HG03432 (cell line): ENCODE data around the gene ZMIZ1.

Experiments used
- ATAC-seq: cut with Tn5 transposase; IDR thresholded peaks from one replicate; pipeline ENCODE4 v1.9.1; 2021; ENCODE audit warnings: mild to moderate bottlenecking, moderate library complexity; ENCODE audit not compliant: unreplicated experiment

Gene ZMIZ1

GRCh38 chr10:79096514-79096913 lies 27.7 kb downstream of the ZMIZ1 start:
- ATAC-seq = no peak

- no peak for ATAC-seq
Observed at GRCh38 chr10:79097021-79097872, 28.5 kb downstream of the ZMIZ1 start.

GRCh38 chr10:79098061-79098460 lies 29.3 kb downstream of the ZMIZ1 start:
- no peak for ATAC-seq

- peak; percentile 77 for ATAC-seq
Observed at GRCh38 chr10:79098596-79099015, 29.8 kb downstream of the ZMIZ1 start.

GRCh38 chr10:79099898-79100448 lies 31.2 kb downstream of the ZMIZ1 start:
- ATAC-seq = no peak

- no peak for ATAC-seq
Observed at GRCh38 chr10:79100771-79101170, 32.0 kb downstream of the ZMIZ1 start.

- no peak for ATAC-seq
Observed at GRCh38 chr10:79101560-79102497, 33.1 kb downstream of the ZMIZ1 start.

- no peak for ATAC-seq
Observed at GRCh38 chr10:79102498-79102874, 33.7 kb downstream of the ZMIZ1 start.

GRCh38 chr10:79103129-79103528 lies 34.4 kb downstream of the ZMIZ1 start:
- no peak for ATAC-seq

GRCh38 chr10:79103585-79103984 lies 34.8 kb downstream of the ZMIZ1 start:
- no peak for ATAC-seq

GRCh38 chr10:79105150-79105739 lies 36.5 kb downstream of the ZMIZ1 start:
- ATAC-seq = no peak

GRCh38 chr10:79105818-79106217 lies 37.1 kb downstream of the ZMIZ1 start:
- no peak for ATAC-seq

GRCh38 chr10:79106256-79107050 lies 37.7 kb downstream of the ZMIZ1 start:
- no peak for ATAC-seq

- no peak for ATAC-seq
Observed at GRCh38 chr10:79107736-79108264, 39.0 kb downstream of the ZMIZ1 start.

- ATAC-seq = no peak
Observed at GRCh38 chr10:79108728-79109127, 40.0 kb downstream of the ZMIZ1 start.

GRCh38 chr10:79111427-79111826 lies 42.7 kb downstream of the ZMIZ1 start:
- ATAC-seq = no peak

- no peak for ATAC-seq
Observed at GRCh38 chr10:79111846-79112614, 43.3 kb downstream of the ZMIZ1 start.

GRCh38 chr10:79112881-79113431 lies 44.2 kb downstream of the ZMIZ1 start:
- no peak for ATAC-seq

GRCh38 chr10:79113827-79114226 lies 45.1 kb downstream of the ZMIZ1 start:
- no peak for ATAC-seq
